NT2/D1 (cell line): ENCODE data around the gene LITAFD.

Experiments used
- DNase-seq: peaks from one replicate; pipeline ENCODE4 v3.0.0-alpha.2; 2011; ENCODE audit warnings: low read depth, low spot score
- H3K27me3 ChIP-seq: 2 replicates; pipeline ENCODE4 v1.6.0; 2011; ENCODE audit warnings: mild to moderate bottlenecking; ENCODE audit not compliant: insufficient read length, insufficient read depth
- H3K36me3 ChIP-seq: 2 replicates; pipeline ENCODE4 v1.6.1; 2011; ENCODE audit warnings: mild to moderate bottlenecking, low read length, mixed read lengths; ENCODE audit not compliant: insufficient read depth, insufficient read length
- H3K4me1 ChIP-seq: 2 replicates; pipeline ENCODE4 v1.5.1; 2011; ENCODE audit not compliant: insufficient read depth, insufficient read length
- H3K4me3 ChIP-seq: 2 replicates; pipeline ENCODE4 v1.5.1; 2011; ENCODE audit warnings: low read depth; ENCODE audit not compliant: insufficient read length
- H3K9ac ChIP-seq: 2 replicates; pipeline ENCODE4 v1.6.0; 2011; ENCODE audit warnings: low read depth; ENCODE audit not compliant: insufficient read length
- H3K9me3 ChIP-seq: 2 replicates; pipeline ENCODE4 v1.5.1; 2011; ENCODE audit warnings: mild to moderate bottlenecking, low read length; ENCODE audit not compliant: insufficient read depth
- SUZ12 ChIP-seq: IDR thresholded peaks from 2 replicates; pipeline ENCODE4 v1.6.1; 2011; ENCODE audit not compliant: insufficient read length, insufficient read depth; ENCODE audit errors: extremely low read depth
- YY1 ChIP-seq: IDR thresholded peaks from 2 replicates; pipeline ENCODE4 v1.6.1; 2011; ENCODE audit not compliant: insufficient read length, insufficient read depth
- ZNF274 ChIP-seq: IDR thresholded peaks from 2 replicates; pipeline ENCODE4 v1.6.1; 2011; ENCODE audit warnings: mild to moderate bottlenecking, low read depth, low read length

The LITAFD gene

DNA sequence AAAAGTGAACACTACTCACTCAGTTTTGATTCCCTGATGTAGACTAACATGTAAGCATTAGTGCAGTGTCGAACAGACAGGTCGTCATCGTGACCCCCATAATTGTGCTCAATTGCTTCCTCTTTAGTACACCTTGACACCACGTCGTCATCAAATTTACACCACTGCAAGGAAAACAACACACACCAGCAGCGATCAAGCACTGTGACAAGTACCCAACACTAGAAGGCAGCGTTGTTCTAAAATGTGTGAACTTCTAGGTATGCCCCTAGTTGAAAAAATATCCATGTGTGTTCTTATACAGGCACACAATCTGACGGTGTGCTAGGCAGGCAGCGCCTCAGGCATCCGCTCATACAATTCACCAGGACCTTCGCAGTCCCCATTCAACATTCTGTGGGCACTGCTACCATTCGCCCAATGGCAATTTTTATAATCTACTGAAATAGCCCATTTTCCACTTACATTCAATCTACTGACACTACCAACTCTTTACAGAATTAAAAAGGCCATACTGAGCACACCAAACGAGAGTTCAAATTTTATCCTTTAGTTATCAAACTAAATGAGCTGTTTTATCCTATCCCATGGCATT is 23.1 kb downstream of the LITAFD start:
- H3K9me3 ChIP-seq, result no peaks in the 10 kb centered on the region
- no peaks in the 10 kb centered on the region for H3K27me3 ChIP-seq
- DNase-seq, result no peak
- H3K9ac ChIP-seq, result no peak overlapping the region
- peaks cover 95% of the 10 kb centered on the region for H3K36me3 ChIP-seq
- TF ChIP-seq SUZ12 (no peak), YY1 (no peak), ZNF274 (no peak)
- no peak overlapping the region for H3K4me3 ChIP-seq
- peaks cover 3% of the 10 kb centered on the region for H3K4me1 ChIP-seq

DNA sequence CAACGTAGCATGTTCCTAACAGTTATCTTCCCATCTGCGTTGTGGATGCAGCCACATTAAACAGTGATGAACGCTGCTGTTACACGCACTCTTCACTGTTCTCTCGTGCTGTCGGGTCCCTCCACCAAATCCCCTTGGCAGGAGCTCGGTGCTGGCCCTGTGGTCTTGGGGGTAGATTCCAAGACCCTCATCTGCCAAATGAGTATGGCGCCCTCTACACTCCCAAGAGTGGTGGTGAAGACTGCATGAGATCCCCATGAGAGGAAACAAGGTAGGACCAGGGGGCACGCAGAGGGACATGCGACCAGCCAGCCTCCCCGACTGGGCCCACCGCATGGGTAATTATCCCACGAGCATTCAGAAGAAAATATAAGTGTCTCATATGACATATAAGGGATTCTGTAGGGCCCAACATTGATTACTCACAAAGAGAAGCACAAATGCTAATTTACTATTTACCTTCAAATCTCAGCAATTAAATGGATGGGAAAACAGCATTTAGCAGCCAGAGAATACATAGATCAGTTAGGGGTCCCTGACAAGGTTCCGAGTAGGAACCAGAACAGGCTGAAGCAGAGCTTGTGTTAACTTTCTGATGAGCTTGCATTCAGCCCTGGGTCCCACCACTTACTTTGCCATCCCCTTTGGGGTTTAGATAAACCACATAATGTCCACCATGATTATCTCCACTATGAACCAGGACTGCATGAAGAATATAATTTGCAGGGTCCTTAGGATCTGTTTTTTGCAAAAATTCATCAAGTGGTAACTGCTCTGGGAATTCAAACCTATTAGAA is 23.8 kb downstream of the LITAFD start:
- H3K9me3 ChIP-seq, result no peaks in the 10 kb centered on the region

DNA sequence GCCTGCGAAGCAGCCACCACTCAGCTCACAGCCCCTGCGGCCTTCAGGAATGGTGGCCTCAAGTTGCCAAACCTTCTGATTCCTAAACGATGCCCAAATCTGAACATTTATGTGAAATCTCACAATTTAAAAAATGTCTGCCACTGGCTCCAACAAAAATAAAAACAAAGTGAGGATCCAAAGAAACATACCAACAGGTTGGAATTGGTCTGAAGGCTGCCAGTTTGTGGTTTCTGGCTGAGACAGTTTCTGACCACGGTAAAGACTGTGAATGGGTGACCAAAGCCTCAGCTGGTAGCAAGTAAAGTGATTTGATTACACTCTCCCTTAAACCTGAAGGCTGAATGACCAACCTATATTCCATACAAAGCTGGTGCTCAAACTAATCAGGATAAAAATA is 24.9 kb downstream of the LITAFD start:
- no peaks in the 10 kb centered on the region for H3K9me3 ChIP-seq
- no peaks in the 10 kb centered on the region for H3K27me3 ChIP-seq
- H3K4me3 ChIP-seq, result no peak overlapping the region
- H3K4me1 ChIP-seq, result peaks cover 3% of the 10 kb centered on the region
- H3K36me3 ChIP-seq, result peaks cover 94% of the 10 kb centered on the region
- no peak overlapping the region for H3K9ac ChIP-seq
- DNase-seq, result no peak
- TF ChIP-seq SUZ12, result no peak
- no peak for TF ChIP-seq YY1
- no peak for TF ChIP-seq ZNF274

More for the DNA sequence above, 23.8 kb downstream of the LITAFD start:
- peaks cover 94% of the 10 kb centered on the region for H3K36me3 ChIP-seq
- TF ChIP-seq YY1 (no peak), SUZ12 (no peak), ZNF274 (no peak)
- peaks cover 3% of the 10 kb centered on the region for H3K4me1 ChIP-seq
- H3K4me3 ChIP-seq, result no peak overlapping the region
- H3K9ac ChIP-seq, result no peak overlapping the region
- H3K27me3 ChIP-seq, result no peaks in the 10 kb centered on the region
- peak; percentile 28 for DNase-seq

DNA sequence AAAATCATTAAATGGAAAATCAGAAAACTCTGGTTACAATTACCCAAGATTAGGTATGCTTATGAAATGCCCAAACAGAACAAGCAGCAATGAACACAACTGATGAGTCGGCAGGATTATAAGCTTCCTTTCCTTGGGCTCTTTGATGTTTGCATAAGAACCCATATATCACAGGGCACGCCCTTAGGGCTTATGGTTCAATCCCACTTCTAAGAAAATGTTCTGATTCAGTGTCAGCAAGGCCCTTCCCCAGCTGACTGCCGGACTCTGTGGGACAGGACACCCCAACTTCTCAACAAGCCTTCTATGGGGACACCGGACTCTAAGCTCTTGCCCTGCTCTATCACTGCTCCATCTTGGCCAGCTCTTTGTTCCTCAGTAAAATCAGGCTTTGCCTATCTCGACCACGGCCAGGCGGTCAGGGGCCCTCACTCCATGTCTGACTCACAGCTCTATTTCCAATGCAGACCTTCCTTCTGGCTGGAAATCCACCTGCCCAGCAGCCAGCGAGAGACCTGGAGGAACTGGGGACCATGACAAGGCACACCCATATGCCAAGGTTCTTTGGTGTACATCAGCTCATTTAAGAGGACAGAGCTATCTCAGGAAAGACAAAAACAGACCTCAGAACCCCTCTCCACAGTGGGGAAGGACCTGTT is 26.8 kb downstream of the LITAFD start:
- H3K9ac ChIP-seq, result no peak overlapping the region
- peaks cover 94% of the 10 kb centered on the region for H3K36me3 ChIP-seq
- no peak for DNase-seq
- peaks cover 3% of the 10 kb centered on the region for H3K4me1 ChIP-seq
- no peak overlapping the region for H3K4me3 ChIP-seq
- TF ChIP-seq YY1 (no peak), SUZ12 (no peak), ZNF274 (no peak)
- no peaks in the 10 kb centered on the region for H3K27me3 ChIP-seq
- no peaks in the 10 kb centered on the region for H3K9me3 ChIP-seq

DNA sequence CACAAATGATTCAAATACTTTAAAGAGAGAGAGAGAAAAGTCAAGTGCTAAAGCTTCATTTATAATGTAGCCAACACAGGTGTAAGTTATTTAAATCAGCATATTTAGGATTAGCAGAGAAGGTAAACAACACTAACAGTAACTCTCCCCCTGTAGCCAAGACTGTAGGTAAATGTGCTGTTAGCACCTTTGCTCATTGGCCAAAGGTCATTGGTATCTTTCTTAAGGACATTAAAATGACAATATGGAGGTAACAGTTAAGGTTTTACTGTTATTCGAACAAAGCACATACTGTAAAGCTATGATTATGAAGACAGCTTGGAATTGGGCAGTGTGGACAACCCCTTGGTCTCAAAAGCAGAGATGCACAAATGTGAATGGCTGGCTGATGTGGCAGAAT is 28.7 kb downstream of the LITAFD start:
- no peaks in the 10 kb centered on the region for H3K9me3 ChIP-seq
- H3K36me3 ChIP-seq, result peaks cover 97% of the 10 kb centered on the region
- H3K27me3 ChIP-seq, result no peaks in the 10 kb centered on the region
- DNase-seq, result no peak
- TF ChIP-seq ZNF274 (no peak), YY1 (no peak), SUZ12 (no peak)
- no peak overlapping the region for H3K9ac ChIP-seq
- H3K4me3 ChIP-seq, result no peak overlapping the region
- H3K4me1 ChIP-seq, result peaks cover 3% of the 10 kb centered on the region

DNA sequence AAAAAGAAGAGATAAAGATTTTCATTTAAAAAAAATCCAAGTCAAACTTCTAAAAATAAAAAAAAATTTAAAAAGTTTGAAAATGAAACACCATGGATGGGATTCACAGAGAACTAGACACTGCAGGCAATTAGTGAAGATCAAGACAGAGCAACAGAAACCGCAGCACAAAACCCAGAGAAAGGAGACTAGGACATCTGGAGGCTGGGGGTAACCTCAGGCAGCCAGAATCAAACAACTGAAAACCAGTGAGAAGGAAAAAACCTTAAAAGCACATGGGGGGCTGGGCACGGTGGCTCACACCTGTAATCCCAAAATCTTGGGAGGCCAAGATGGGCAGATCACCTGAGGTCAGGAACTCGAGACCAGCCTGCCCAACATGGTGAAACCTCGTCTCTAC is 30.6 kb downstream of the LITAFD start:
- Histone ChIP-seq H3K9ac (no peak overlapping the region), H3K4me3 (no peak overlapping the region)

DNA sequence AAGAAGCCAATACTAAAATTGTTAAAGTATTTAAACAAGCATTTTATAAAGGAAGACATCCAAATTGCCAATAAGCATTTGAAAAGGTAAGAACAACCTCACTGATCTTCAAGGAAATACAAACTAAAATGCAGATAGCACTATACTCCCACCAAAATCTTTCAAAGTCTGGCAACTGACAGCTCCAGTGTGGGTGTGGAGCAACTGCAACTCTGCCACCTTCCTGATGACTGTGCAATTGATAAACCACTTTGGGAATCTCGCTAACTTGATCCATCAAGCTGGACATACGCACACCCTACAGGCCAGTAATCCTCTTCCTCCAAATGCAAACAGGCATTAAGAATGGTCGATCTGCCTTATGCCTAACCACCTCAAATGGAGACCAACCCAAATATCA is 31.9 kb downstream of the LITAFD start:
- TF ChIP-seq SUZ12 (no peak), ZNF274 (no peak), YY1 (no peak)
- no peaks in the 10 kb centered on the region for H3K4me1 ChIP-seq
- no peaks in the 10 kb centered on the region for H3K9me3 ChIP-seq
- H3K4me3 ChIP-seq, result no peak overlapping the region
- DNase-seq, result no peak
- no peak overlapping the region for H3K9ac ChIP-seq
- no peaks in the 10 kb centered on the region for H3K27me3 ChIP-seq
- H3K36me3 ChIP-seq, result peaks cover 96% of the 10 kb centered on the region

More for the DNA sequence above, 30.6 kb downstream of the LITAFD start:
- TF ChIP-seq SUZ12 (no peak), YY1 (no peak), ZNF274 (no peak)
- no peaks in the 10 kb centered on the region for H3K9me3 ChIP-seq
- DNase-seq, result no peak
- H3K4me1 ChIP-seq, result peaks cover 3% of the 10 kb centered on the region
- peaks cover 97% of the 10 kb centered on the region for H3K36me3 ChIP-seq
- H3K27me3 ChIP-seq, result no peaks in the 10 kb centered on the region
